Erythroblast (primary cell): ENCODE data around the gene VAV2.

Experiments
- GATA1 ChIP-seq: IDR thresholded peaks from 2 replicates; pipeline ENCODE4 v1.6.1; 2011; ENCODE audit warnings: low read depth, mild to moderate bottlenecking, control low read depth, low read length, moderate library complexity
- POLR2A ChIP-seq: IDR thresholded peaks from 2 replicates; pipeline ENCODE4 v1.6.1; 2011; ENCODE audit warnings: mild to moderate bottlenecking, low read length

- TF ChIP-seq POLR2A (no peak), GATA1 (no peak)
These were observed 142.9 kb downstream of the VAV2 start for GRCh38 chr9:133849110-133849670.
